Cardiac ventricle fibroblast (primary cell): ENCODE measurements around the gene IFI44. TPM values are rescaled to one million over a fixed set of nuclear protein-coding genes. Genes with fewer than 3 reads are reported as not detected.

Experiments
- total RNA-seq: library from RNA; depleted of rRNA; stranded (reverse); fragments of >200 nt; gene quantifications from 2 replicates; pipeline ENCODE4 v1.2.3, GENCODE V29; 2015

IFI44 gene, protein sequence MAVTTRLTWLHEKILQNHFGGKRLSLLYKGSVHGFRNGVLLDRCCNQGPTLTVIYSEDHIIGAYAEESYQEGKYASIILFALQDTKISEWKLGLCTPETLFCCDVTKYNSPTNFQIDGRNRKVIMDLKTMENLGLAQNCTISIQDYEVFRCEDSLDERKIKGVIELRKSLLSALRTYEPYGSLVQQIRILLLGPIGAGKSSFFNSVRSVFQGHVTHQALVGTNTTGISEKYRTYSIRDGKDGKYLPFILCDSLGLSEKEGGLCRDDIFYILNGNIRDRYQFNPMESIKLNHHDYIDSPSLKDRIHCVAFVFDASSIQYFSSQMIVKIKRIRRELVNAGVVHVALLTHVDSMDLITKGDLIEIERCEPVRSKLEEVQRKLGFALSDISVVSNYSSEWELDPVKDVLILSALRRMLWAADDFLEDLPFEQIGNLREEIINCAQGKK
- 8.4 and 14.6 TPM in 2 replicates for total RNA-seq

GRCh38 chr1:78649628-78650027 lies at the start of gene IFI44:
TSS of gene IFI44 (plus strand) at chr1:78649831. CDS start at chr1:78650196, 365 bp downstream.

DNA sequence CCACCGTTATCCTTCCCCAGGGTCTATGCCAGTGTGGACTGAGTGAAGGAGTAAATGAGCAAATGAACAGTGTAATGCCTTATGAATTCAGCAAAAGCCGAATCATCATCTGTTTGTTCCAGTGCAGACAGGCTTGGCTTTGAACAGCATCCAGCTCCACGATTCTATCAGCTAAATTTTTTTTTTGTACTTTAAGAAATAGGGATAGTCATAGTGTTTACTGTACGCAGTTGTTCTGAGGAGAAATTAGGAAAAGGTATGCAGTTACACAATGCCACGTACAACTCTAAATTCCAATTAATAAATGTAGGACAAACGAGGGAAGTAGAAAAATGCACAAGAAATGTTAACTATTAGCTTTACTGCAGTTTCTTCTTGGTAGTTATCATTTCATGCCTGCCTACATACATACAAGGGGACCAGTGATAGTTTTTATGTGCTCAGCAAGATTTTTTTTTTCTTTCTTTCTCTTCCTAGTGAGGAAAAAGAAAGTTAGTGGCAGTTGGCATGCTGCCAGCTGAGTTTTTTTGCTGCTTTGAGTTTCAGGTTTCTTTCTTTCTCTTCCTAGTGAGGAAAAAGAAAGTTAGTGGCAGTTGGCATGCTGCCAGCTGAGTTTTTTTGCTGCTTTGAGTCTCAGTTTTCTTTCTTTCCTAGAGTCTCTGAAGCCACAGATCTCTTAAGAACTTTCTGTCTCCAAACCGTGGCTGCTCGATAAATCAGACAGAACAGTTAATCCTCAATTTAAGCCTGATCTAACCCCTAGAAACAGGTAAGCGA lies 29.6 kb upstream of the IFI44 start, which contains the start of gene IFI44L:
TSS of gene IFI44L (plus strand) at position 646 of the 777 bp plus-strand sequence. CDS start 7,468 bp downstream, outside the sequence.

Other genes with a start within 250 kb of the IFI44 start
- 9.9 and 11.5 TPM in 2 replicates for gene PTGFR, start 158.9 kb upstream of the IFI44 start, total RNA-seq
- gene IFI44L, start 29.4 kb upstream of the IFI44 start, total RNA-seq = 21.1 and 22.0 TPM in 2 replicates